DOHH2 (cell line): ENCODE results near the gene SLC25A28.

Source experiments
- H3F3A ChIP-seq: fragments of 200-600 bp; sonication (generic), shearing (Covaris generic); 2 replicates; pipeline ENCODE4 v1.6.0; 2016; ENCODE audit warnings: antibody characterized with exemption, mild to moderate bottlenecking; ENCODE audit not compliant: control insufficient read depth, insufficient read depth
- H3K27ac ChIP-seq: fragments of 200-600 bp; sonication (generic); 2 replicates; pipeline ENCODE4 v1.5.1; 2014; ENCODE audit warnings: low read depth, mild to moderate bottlenecking, low read length, moderate library complexity
- H3K27me3 ChIP-seq: fragments of 200-600 bp; sonication (generic); 2 replicates; pipeline ENCODE4 v1.6.1; 2014; ENCODE audit warnings: mild to moderate bottlenecking, low read length, mixed read lengths; ENCODE audit not compliant: control insufficient read depth
- H3K36me3 ChIP-seq: fragments of 200-600 bp; sonication (generic); 2 replicates; pipeline ENCODE4 v1.6.1; 2014; ENCODE audit warnings: mild to moderate bottlenecking, low read length, moderate library complexity, mixed read lengths; ENCODE audit not compliant: control insufficient read depth
- H3K4me1 ChIP-seq: fragments of 200-600 bp; sonication (generic); 2 replicates; pipeline ENCODE4 v1.6.1; 2014; ENCODE audit warnings: mild to moderate bottlenecking, low read length, mixed read lengths; ENCODE audit not compliant: control insufficient read depth
- H3K4me2 ChIP-seq: fragments of 200-600 bp; sonication (generic); 2 replicates; pipeline ENCODE4 v1.6.0; 2014; ENCODE audit warnings: mild to moderate bottlenecking, low read length, moderate library complexity
- H3K4me3 ChIP-seq: fragments of 200-600 bp; sonication (generic); 2 replicates; pipeline ENCODE4 v1.5.1; 2014; ENCODE audit warnings: mild to moderate bottlenecking, low read length, mixed read lengths
- H3K79me2 ChIP-seq: fragments of 200-600 bp; sonication (generic); 2 replicates; pipeline ENCODE4 v1.6.1; 2014; ENCODE audit warnings: mild to moderate bottlenecking, low read length, mixed read lengths; ENCODE audit not compliant: control insufficient read depth
- H3K9me2 ChIP-seq: fragments of 200-600 bp; sonication (generic); replicated peaks from 2 replicates; pipeline ENCODE4 v1.6.1; 2014; ENCODE audit warnings: mild to moderate bottlenecking, low read length, mixed read lengths; ENCODE audit not compliant: control insufficient read depth
- H3K9me3 ChIP-seq: fragments of 200-600 bp; sonication (generic); 2 replicates; pipeline ENCODE4 v1.6.1; 2014; ENCODE audit warnings: antibody characterized with exemption, low read length, mixed read lengths; ENCODE audit not compliant: control insufficient read depth, insufficient read depth
- H4K20me1 ChIP-seq: fragments of 200-600 bp; sonication (generic); 2 replicates; pipeline ENCODE4 v1.6.0; 2014; ENCODE audit warnings: low read depth, mild to moderate bottlenecking, antibody characterized with exemption, low read length, moderate library complexity; ENCODE audit not compliant: control insufficient read depth, insufficient read depth
- CTCF ChIP-seq: fragments of 200-600 bp; sonication (generic); IDR thresholded peaks from one replicate; pipeline ENCODE4 v1.5.1; 2014; ENCODE audit warnings: antibody characterized with exemption, mild to moderate bottlenecking, low read depth, low read length; ENCODE audit not compliant: poor library complexity, severe bottlenecking
- EZH2phosphoT487 ChIP-seq: fragments of 200-600 bp; sonication (generic); IDR thresholded peaks from 2 replicates; pipeline ENCODE4 v1.6.1; 2017; ENCODE audit warnings: borderline replicate concordance, mild to moderate bottlenecking, antibody characterized with exemption, low read length, moderate library complexity, mixed read lengths

Gene SLC25A28, protein sequence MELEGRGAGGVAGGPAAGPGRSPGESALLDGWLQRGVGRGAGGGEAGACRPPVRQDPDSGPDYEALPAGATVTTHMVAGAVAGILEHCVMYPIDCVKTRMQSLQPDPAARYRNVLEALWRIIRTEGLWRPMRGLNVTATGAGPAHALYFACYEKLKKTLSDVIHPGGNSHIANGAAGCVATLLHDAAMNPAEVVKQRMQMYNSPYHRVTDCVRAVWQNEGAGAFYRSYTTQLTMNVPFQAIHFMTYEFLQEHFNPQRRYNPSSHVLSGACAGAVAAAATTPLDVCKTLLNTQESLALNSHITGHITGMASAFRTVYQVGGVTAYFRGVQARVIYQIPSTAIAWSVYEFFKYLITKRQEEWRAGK

DNA sequence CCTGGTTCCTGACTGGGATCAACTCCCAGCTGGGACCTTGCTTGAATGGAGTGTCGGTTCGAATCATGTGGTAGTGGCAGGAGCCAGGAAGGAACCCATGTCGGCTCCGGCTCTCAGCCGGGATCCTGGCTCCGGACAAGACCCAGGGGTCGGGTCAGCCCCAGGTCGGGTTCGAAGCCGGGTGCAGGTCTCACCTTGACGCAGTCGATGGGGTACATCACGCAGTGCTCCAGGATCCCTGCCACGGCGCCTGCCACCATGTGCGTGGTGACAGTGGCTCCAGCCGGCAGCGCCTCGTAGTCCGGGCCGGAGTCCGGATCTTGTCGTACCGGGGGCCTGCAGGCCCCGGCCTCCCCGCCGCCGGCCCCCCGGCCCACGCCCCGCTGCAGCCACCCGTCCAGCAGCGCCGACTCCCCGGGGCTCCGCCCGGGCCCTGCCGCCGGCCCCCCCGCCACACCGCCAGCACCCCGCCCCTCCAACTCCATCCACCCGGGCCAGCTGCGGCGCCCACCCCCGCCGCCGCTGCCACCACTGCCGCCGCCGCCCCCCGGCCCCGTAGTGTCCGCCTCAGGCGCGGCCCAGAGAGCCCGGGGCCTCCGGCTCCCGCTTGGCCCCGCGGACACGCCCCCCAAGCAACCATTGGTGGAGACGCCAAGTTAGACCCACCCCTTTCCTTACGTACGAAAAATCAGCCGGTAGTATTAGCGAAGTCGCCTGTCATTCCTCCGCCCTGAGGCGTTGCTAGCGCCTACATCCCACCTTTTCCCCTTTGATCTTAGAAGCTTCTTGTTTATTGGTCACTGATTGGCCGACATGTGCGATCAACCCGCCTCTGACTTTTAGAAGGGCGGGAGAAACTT lies at the start of gene SLC25A28:
TSS of gene SLC25A28 (minus strand) at position 589 of the 860 bp plus-strand sequence. CDS start at position 485, 104 bp downstream.
- H3K4me2 ChIP-seq: peak within 1 kb of the TSS; percentile 91
- H3K4me3 ChIP-seq: peak within 1 kb of the TSS; percentile 96
- H3K27ac ChIP-seq: peak within 1 kb of the TSS; percentile 84
- H3K36me3 ChIP-seq: peaks cover 32% of the 10 kb centered on the region
- TF ChIP-seq CTCF: no peak
- no peak for TF ChIP-seq EZH2phosphoT487
- no peaks in the 10 kb centered on the region; the same call in 1 of the 2 replicates for H3K9me3 ChIP-seq
- no peaks in the 10 kb centered on the region for H3K27me3 ChIP-seq
- peaks cover 8% of the 10 kb centered on the region for H3F3A ChIP-seq
- H4K20me1 ChIP-seq: 0 out of 2 replicates have a peak, but pooled peaks cover 4% of the 10 kb centered on the region
- no peaks in the 10 kb centered on the region for H3K9me2 ChIP-seq
- H3K4me1 ChIP-seq: peaks cover 35% of the 10 kb centered on the region
- peaks cover 54% of the 10 kb centered on the region for H3K79me2 ChIP-seq

DNA sequence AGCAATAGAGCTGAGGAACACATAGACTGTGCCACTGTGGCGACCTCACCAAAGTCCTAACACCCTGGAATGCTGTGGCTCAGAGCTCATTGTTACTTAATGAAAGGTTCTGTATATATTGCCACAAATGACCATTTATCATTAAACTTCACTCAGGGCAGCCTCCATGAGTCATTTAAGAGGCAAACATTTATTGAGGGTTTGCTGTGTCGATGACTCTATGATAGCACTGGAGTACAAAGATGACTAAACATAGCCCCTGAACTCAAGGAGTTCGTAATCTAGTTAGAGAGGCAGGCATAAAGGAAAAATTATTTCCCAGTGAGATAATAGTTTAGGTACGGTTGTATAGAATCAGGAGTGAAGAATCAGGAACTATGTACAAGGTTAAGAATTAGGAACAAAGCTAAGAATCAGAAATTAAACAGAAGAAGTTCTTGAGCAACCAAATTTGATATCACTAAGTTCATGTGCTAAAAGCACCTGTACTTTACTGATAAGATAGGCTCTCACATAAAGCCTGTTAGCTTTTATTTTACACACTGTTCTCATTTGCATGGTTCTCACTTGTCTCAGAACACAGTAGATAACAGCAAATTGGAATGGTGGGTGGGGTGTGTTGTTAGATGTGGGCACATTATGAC lies 47.0 kb upstream of the SLC25A28 start:
- Histone ChIP-seq H3K36me3 (no peaks in the 10 kb centered on the region), H3K79me2 (no peaks in the 10 kb centered on the region), H3K4me2 (no peak overlapping the region), H3K4me1 (no peaks in the 10 kb centered on the region), H4K20me1 (no peaks in the 10 kb centered on the region), H3F3A (no peaks in the 10 kb centered on the region), H3K27me3 (no peaks in the 10 kb centered on the region), H3K9me3 (no peaks in the 10 kb centered on the region), H3K9me2 (no peaks in the 10 kb centered on the region), H3K27ac (no peak overlapping the region), H3K4me3 (no peak overlapping the region)
- no peak for TF ChIP-seq CTCF
- no peak for TF ChIP-seq EZH2phosphoT487

DNA sequence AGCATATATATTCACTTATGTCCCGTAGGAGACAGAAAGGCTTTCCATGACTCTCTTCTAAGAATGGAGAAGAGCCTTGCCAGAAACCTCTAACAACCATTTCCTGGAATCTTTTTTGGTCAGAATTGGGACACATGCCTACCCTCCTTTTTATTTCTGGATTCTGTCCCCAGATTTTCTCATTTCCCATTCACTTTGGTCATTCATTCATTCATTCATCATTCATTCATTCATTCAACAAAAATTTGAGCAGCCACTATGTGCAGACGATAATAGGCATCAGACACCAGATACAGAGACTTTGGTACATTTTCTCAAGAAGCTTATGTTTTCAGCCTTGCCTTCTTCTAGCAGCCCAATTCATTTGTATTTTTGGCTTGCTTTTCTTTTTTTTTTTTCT lies 45.1 kb upstream of the SLC25A28 start:
- Histone ChIP-seq H3K79me2 (no peaks in the 10 kb centered on the region), H3K27ac (no peak overlapping the region), H3K4me3 (no peak overlapping the region), H3F3A (no peaks in the 10 kb centered on the region), H3K27me3 (no peaks in the 10 kb centered on the region), H3K9me3 (no peaks in the 10 kb centered on the region), H3K9me2 (no peaks in the 10 kb centered on the region), H4K20me1 (no peaks in the 10 kb centered on the region), H3K36me3 (no peaks in the 10 kb centered on the region), H3K4me2 (no peak overlapping the region), H3K4me1 (no peaks in the 10 kb centered on the region)
- TF ChIP-seq EZH2phosphoT487 (no peak), CTCF (no peak)
